Stimulated activated CD8-positive, alpha-beta memory T cell treated with anti-CD3 and anti-CD28 coated beads, Interleukin-12 subunit alpha, Interleukin-12 subunit beta, amount 100 ng/mL, for 24 hours (primary cell): ENCODE results near the gene NRXN3.
"Not testable (repeated sequence)": the region's sequence is repeated elsewhere in the genome, so short reads cannot be mapped to it uniquely, and the experiment has no call there.

Experiments
- DNase-seq: peaks from one replicate; pipeline ENCODE4 v3.0.0-alpha.2; 2020; ENCODE audit errors: extremely low read depth

NRXN3 gene

DNA sequence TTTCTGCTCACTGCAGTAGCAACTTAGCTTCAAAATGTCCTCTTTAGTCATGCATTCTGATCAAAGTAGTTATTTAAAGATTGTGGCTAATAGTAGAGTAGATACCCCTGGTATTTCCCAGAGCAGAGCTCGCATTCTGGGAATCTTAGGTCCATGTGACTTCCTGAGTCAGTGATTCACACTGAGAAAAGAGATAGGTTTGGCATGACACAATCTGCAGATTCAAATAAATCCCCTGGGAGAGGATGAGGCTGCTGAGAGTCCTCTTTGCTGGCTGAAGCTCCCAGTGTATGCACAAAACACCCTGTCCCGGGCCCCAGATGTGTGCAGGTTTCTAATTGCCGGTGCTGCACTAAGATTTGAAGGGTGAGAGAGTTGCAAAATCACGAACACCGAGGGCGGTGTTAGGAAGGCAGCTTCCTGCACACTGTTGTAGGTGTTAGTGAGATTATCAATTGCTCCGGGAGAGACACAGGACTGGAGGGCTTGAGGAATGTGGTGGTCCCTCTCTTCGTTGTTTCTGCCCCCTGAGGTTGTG lies 233.2 kb downstream of the NRXN3 start:
- no peak for DNase-seq

DNA sequence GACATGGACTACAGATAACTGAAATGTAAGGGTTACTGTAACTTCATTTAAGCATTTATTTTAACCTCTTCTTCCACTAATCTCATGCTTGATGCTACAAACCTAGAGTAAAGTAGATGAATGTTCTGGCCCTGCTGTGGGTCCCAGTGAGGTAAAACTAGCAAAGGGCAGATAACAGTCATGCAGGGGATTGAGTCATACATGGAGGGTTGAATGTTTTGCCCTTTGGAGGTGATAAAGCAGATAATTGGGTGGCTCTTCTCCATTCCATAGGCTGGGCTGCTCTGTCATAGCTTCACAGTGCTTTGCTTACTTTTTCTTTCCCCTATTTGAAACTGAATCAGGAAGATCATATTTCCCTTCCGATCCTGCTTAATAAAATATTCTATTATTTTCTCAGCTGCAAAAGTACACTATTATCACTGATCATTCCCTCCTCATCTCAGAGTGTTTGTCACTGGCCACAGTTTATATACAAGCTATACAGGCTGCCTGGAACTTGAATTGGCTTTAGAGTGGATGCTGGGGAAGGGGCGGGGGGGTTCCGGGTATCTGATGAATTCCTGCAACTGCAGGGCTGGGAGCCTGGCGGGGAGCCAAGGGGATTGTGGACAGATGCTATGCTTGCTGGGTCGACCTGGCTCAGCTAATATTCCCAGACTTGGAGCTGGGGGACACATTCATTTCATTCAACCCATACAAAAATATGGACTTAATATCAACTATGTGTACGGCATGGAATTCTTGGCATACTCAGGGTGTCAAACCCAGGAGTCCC lies 235.1 kb downstream of the NRXN3 start:
- DNase-seq, result no peak

DNA sequence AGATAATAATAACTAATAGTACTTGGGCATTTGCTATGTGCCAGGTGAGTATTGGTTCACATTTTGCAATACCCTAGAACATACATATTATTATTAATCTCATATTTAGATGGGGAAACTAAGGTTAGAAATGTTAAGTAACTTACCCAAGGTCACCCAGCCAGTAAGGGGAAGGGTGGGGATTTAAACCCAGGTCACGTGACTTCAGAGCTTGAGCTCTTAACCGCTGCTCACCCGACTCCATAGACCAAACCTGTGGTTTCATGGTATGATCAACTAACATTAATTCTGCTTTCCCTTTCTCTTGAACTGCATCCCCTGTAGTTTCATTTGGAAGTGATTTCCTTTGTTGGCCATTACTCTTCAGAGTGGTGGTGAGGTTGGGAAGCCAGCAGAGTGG lies 242.3 kb downstream of the NRXN3 start:
- no peak for DNase-seq

DNA sequence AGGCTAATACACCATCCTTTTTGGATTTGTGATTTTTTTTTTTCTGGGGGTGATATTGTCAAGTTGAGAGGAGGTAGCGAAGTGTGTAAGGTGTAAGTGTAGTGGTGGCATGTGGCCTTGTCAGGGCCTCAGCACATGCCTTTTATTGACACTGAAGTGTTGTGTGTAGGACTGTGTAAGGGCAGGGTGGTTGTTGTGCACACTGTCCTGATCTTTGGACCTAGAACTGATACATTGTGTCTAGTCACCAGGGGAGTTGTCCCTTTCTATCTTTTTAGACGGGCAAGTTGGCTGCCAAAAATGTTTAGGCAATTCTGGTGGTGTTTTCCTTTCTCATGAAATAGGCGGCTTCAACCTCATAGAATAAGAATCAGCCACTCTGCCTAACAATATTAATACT lies 244.0 kb downstream of the NRXN3 start:
- DNase-seq, result no peak

DNA sequence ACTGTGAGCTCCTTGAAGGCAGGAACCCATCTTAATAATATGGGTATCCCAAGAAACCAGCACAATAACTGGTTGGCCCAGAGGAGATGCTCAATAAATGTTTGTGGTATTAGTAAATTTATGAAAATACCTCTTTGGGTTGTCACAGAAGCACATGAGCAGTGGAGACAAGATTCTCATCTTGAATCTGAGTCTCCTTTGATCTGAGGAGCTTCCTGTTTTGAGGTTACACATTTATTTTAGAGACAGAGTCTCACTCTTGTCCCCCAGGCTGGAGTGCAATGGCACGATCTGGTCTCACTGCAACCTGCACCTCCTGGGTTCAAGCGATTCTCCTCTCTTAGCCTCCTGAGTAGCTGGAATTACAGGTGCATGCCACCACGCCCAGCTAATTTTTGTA lies 247.4 kb downstream of the NRXN3 start:
- no peak for DNase-seq

DNA sequence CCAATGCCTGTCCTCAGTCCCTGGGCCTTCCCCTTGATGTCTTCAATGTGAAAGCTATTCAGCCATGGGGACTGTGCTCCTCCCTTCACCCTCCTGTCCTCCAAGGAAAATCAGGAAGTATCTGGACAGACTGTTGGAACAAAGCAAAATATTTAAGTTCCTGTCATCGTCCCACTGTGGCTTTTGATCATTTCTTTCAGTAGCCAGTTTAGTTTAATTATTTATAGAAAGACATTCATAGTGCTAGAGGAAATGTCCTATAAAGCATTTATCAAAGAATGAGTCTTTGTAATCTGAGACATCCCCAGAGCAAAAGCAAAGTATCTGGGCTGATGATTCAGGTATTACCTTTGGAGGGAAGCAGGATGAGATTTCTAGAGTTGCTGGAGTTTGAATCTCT lies 254.1 kb downstream of the NRXN3 start:
- no peak for DNase-seq

DNA sequence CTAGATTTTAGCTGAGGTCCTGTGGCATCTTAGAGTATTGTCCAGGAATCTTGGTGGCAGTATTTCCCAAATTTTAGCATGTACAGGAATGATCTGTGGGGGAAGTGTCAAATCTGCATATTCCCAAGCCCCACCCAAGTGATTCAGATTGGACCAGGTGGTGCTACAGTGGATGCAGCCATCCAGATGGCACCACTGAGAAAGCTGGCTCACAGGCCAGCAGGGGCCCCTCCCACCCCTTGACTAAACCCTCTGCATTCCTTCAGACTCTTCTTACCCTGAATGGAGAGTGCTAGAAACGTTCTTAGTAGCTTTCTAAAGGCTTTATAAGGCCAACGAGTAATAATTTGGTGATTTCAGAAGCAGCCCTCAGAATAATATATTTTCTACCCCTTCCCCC lies 255.2 kb downstream of the NRXN3 start:
- no peak for DNase-seq

DNA sequence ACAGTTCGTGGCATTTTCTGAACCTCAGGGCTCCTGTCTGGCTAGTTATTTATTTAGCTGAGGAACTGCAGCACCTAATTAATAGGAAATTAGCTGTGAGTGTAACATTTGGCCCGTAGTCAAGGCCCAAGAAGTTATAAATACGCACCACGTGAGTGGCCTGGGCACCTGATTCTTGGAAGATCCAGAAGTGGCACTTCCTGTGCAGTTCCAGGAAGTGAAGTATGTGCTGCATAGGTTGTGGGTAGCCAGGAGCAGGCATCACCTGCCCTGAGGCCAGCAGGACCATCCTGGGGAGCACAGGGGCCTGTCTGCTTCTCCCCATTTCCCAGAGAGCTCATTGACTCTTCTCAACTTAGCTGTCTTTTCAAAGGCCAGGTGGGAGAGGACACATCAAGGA lies 255.6 kb downstream of the NRXN3 start:
- no peak for DNase-seq

DNA sequence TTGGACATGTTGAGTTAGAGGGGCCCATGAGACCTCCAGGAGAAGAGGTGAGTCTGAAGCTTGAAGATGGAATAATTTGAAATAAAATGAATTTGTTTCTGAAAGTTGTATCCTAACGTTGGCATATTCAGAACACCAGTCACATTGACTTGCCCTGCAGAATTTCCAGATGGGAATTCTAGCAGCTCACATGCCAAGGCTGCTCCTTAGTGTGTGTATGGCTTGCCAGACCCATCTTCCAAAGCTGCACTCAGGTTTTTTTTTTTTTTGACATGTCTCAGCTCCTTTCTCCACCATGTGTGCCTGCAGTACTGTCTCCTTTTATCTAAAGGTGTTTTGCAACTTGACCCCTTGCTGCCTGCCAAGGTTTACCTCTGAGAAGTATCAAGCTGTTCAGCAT lies 261.9 kb downstream of the NRXN3 start:
- no peak for DNase-seq

DNA sequence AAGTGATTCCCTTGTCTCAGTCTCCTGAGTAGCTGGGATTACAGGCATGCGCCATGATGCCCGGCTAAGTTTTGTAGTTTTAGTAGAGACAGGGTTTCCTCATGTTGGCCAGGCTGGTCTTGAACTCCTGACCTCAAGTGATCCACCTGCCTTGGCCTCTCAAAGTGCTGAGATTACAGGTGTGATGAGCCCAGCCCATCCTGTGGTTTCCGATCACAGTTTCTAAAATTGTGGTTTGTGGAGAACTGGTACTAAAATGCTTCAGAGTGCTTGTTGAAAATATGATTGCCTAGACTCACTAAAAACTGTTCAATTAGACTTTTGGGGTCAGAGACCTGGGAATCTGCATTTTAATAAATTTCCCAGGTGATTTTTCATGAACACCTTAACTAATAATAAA lies 267.3 kb downstream of the NRXN3 start:
- DNase-seq, result not testable (repeated sequence)

DNA sequence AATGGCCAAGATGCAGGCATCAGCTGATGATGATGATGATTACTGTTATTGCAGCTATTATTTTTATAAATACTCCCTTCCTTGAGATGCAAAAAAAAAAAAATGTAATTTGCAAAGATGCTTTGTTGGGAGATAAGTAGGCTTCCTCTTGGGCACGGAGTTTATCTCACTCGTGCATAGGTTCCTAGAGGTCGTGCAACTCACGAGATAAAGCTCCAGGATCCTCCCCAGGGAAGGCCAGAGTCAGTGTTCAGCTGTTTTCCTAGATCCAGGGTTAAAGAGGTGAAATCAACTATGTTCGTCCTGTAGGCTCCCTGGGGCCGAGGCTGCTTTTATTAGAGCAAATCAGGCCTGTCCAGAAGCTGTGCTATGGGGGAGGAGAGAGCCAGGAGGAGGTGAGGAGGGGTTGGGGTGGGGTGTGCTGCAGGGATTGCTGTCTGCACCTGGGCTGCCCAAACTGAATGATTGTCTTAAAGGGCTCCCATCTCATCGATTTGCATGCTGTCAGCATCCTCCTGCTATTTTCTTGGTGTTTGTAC lies 270.3 kb downstream of the NRXN3 start:
- DNase-seq, result no peak

DNA sequence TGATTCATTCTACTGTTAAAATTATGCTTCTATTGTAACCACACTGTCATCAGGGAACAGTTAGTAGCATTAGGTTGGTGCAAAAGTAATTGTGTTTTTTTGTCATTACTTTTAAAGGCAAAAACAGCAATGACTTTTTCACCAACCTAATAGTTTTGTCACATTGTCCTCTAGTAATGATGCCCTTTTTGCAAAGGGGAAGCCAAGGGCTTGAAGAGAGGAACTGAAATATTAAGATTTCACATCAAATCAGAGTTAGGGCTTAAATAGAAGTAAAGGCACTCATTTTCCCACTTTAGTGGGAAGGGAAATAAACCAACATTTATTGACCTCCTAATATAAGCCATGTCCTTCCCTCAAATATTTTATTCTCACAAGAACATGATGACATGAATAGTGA lies 273.7 kb downstream of the NRXN3 start:
- DNase-seq, result no peak

DNA sequence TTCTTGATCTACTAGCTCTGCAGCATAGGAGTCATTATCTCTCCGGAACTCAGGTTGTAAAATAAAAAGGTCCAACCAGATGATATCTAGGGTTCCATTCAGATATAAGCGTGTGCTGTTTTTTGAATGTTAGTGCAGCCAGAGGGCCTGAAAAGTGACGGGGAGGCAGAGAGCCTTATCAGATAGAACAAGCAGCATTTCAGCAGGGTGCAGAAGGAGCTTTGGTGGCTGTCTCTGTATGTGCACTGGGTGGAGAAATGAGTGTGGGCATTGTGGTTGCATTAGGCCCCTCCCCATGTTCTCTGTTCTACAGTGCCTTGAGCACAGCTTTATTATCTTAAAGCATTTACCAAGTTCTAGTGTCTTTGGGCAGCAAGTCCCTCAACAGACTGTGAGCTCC lies 275.1 kb downstream of the NRXN3 start:
- DNase-seq, result no peak

DNA sequence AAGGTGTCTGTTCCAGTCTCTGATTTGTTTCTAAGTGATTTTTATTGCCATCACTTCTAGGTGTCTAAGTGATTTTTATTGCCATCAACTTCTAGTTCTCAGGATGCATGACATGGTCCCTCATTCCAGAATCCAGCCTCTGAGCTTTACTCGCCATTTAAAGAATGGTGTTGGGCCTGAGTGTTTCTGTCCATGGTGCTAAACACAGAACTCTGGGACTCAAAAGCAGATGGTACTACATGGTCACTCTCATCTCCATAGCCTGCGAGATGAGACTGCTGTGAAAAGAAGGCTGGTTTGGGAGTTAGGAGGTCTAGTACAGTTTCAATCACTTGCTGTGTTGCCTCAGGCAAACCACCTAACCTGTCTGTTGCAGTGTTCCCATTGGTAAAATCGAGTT lies 276.6 kb downstream of the NRXN3 start:
- DNase-seq, result no peak

DNA sequence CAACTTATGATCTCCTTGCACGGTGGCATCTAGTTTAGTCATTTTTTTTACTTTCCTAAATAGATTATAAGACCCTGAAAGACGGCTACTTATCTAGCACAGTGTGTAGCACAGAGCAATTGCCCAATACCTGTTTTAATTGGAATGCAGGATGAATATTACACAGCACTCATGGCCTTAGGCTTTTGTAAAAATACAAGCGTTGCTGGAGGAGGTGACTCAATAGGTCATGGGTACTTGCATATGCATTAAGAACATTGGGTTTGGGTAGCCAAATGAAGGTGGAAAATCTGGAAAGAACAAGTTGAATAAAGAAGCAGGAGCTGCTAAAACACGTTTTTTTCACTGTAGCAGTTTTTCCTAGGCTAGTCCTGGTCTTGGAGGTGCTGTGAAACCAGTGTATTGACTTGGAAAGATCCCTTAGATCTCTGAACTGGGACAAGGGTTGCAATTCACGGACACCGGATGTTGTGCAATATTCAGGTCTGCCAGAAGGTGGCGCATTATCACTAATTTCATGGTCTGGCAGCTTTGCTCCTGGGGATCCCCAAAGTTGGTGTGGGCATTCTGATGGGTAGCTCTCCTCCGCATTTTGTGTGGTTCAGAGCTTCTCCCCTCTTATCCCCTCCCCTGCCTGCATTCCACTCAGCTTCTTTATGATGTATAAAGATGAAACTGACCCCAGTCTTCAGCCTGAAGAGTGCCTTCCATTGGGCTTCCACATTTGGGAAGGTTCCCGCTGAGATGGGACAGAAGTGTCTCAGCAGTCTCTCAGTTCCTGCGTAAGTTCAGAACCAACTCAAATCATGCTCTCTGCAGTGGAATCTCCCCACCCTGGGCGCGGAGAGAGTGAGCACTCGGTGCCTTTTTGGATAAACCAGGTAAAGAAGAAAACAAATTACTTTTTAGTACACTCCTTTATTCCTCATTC lies 278.3 kb downstream of the NRXN3 start:
- no peak for DNase-seq

DNA sequence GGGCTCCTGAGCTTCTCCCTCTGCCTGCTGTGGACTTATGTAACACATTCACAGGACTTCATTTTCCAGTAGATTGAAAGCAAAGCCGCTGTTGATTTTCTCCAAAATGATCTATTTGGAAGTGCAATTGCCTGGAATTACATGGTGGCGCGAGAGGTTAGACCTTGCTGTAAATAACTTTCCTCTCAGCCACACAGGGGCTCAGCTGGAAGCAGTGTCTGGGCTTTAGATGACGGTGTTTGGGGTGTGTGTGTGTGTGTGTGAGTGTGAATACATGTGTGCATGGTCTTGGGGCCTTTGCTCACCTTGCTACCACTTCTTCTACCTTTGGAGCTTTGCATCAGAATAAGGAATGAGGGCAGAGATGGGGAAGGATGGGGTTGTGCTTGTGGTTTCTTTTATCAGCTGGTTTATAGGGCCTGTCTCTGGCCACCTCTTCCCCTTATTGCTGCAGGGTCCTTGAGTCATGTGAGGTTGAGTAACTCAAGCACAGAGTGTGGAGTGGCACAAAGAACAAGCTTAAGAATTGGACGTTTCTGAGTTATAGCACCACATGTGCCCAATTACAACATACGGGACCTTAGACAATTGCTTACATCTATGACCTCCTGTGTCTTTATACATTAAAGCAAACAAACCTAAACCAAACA lies 280.6 kb downstream of the NRXN3 start:
- DNase-seq, result no peak

DNA sequence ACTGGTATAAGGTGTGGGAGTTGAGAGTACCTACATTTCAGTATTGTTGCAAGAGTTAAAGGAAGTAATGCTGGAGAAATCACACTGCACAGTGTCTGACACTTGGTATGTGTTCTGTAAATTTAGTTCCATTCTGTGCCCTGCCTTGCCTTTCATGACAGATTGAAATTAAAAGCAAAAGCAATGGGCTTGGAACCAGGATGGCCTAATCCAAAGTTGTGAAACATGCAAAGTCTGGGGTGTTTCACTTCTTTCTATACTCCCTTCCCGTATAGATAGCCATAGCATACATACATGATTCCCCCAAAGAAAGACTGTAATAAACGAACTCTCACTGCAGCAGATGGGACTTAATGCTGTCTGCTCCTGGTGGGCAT lies 281.1 kb downstream of the NRXN3 start:
- DNase-seq, result no peak

DNA sequence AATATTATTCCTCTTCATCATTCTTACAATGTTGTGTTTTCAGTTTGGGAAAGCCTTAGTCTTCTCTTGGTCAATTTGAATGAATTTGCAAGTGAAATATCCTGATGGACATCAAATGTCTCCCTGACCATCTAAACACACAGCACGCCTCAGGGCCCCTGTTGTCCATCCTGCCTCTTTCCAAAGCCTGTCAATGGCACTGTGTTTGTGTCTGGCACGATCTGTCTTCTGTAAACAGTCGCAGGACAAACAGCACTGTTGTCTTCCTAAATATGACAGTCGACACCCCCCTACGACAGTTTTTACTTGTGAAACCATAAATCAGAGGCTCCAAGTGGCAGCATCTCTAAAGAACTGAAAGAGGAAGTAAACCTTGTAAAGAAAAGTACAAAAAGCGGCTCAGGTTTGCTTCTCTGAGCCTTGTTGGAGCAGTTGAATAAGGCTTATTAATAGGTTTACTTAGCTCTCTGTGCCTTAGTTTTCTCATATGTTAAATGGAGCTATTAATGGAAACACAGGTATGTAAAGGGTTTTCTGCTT lies 285.8 kb downstream of the NRXN3 start:
- no peak for DNase-seq

DNA sequence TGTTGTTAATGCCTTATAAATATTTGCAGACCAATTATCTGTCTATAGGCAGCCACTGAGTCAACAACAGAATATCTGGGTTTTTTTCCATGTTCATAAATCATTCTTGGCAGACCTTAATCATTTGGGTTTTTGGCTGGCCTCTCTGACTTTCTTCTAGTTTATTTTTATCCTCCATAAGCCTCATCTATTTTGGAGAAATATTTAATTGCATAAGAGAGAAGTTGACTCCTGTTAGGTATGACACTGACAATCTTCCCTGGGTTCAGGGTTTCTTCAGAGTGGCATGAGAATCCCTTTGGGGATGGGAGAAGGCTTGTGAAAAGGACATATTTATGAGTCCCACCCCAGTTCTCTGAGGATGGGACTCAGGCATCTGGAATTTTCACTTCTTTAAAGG lies 299.8 kb downstream of the NRXN3 start:
- no peak for DNase-seq

DNA sequence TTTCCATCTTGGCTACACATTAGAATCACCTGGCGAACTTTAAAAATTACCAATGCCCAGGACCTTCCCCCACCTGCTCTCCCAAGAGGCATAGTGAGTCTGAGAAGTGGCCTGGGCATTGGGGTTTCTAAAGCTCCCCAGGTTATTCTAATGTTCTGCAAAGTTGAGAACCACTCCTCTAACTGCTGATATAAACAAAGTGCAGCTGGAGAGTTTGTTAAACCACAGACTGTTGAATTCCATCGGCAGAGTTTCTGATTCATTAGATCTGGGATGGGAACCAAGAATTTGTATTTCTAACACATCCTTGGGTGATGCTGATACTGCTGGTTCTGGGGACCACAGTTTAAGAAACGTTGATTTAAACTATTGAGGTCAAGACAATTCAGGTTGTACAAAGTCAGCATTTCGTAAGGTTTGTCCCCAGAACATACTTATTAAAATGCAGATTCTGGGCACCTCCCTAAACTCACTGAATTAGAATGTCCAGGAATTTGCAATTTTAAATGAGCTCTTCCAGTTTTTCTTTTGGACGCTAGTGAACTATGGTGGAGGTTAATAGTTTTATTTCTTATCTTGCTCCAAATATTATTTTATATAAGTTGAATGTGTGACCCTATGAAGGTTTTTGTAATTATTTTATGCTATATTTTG lies 309.1 kb downstream of the NRXN3 start:
- DNase-seq, result no peak

DNA sequence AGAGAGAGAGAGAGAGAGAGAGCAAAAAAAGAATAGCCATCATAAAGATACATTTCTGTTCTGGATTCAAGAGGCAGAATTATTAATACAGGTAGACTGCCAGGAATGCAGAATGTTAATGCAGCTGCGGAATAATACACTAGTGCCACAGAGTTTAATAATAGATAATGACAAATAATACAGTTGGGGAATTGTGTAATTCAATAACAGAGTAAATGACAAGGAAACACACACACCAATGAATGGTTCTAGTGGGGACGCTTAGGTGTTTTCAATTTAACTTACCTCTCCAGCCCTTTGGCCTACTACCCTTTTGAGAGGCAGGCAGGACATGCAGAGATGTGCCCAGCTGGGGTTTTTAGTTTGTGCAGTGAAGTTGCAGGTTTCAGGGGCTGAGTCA lies 313.9 kb downstream of the NRXN3 start:
- no peak for DNase-seq
